Cardiac muscle cell (in vitro differentiated cells and primary cell): ENCODE results near the gene DOP1B. TPM values are rescaled to one million over a fixed set of nuclear protein-coding genes. Genes with fewer than 3 reads are reported as not detected.
A peak's percentile ranks its signal among the peaks of the same experiment; 100 is the strongest.

Experiments used
- DNase-seq, 2 donors: peaks; one replicate each; pipeline versions ENCODE4 v3.0.0 to v3.0.0-alpha.2; 2010 to 2017; ENCODE audit warnings: low read depth in 1 of 2, low spot score in 1 of 2
- H3K27ac ChIP-seq: fragments of 200-600 bp; sonication (generic); 2 replicates; pipeline ENCODE4 v1.5.1; 2016
- H3K27me3 ChIP-seq: fragments of 200-600 bp; sonication (generic); 2 replicates; pipeline ENCODE4 v1.6.0; 2016; ENCODE audit warnings: control low read depth
- H3K36me3 ChIP-seq: fragments of 200-600 bp; sonication (generic); 2 replicates; pipeline ENCODE4 v1.5.1; 2016; ENCODE audit warnings: control low read depth
- H3K4me1 ChIP-seq: fragments of 200-600 bp; sonication (generic); 2 replicates; pipeline ENCODE4 v1.8.1; 2017; ENCODE audit warnings: low read depth, mild to moderate bottlenecking, mixed run types
- H3K4me3 ChIP-seq: fragments of 200-600 bp; sonication (generic); 2 replicates; pipeline ENCODE4 v1.5.1; 2016; ENCODE audit warnings: mild to moderate bottlenecking
- H3K9me3 ChIP-seq: fragments of 200-600 bp; sonication (generic); 2 replicates; pipeline ENCODE4 v1.5.1; 2017; ENCODE audit warnings: low read depth, mild to moderate bottlenecking, control low read depth
- CTCF ChIP-seq: IDR thresholded peaks from 2 replicates; pipeline ENCODE4 v1.5.1; 2012; ENCODE audit warnings: low read depth, mild to moderate bottlenecking, low read length
- polyA plus RNA-seq: library from polyadenylated mRNA; unstranded; fragments of >200 nt; fragmentation: Nextera tagmentation; extraction: Ambion mirVana; gene quantifications from 2 replicates; pipeline ENCODE4 v1.2.1, GENCODE V29; 2016
- total RNA-seq: library from RNA; depleted of rRNA; stranded (reverse); fragments of >200 nt; gene quantifications from 2 replicates; pipeline ENCODE4 v1.2.3, GENCODE V29; 2016

Gene DOP1B
- total and polyA plus RNA-seq, 2 experiments from 2014 or later, result 3.3 to 6.9 TPM

GRCh38 chr21:36115138-36115730, 41.4 kb upstream of the DOP1B start:
- no peak for DNase-seq
- H3K36me3 ChIP-seq, result no peaks in the 10 kb centered on the region
- no peak overlapping the region for H3K27ac ChIP-seq
- no peaks in the 10 kb centered on the region for H3K9me3 ChIP-seq
- TF ChIP-seq CTCF, result no peak
- no peak overlapping the region for H3K4me3 ChIP-seq
- no peaks in the 10 kb centered on the region for H3K4me1 ChIP-seq
- H3K27me3 ChIP-seq, result no peaks in the 10 kb centered on the region

GRCh38 chr21:36117286-36117741, 39.3 kb upstream of the DOP1B start:
- Histone ChIP-seq H3K36me3 (no peaks in the 10 kb centered on the region), H3K4me1 (no peaks in the 10 kb centered on the region), H3K27me3 (no peaks in the 10 kb centered on the region), H3K4me3 (no peak overlapping the region), H3K27ac (no peak overlapping the region), H3K9me3 (no peaks in the 10 kb centered on the region)
- no peak for DNase-seq
- TF ChIP-seq CTCF, result no peak

GRCh38 chr21:36120304-36120888, 36.2 kb upstream of the DOP1B start:
- Histone ChIP-seq H3K27ac (no peak overlapping the region), H3K4me3 (no peak overlapping the region), H3K27me3 (no peaks in the 10 kb centered on the region), H3K36me3 (no peaks in the 10 kb centered on the region), H3K4me1 (no peaks in the 10 kb centered on the region), H3K9me3 (no peaks in the 10 kb centered on the region)
- peak in 1 of 2 donors; percentile 19 for DNase-seq
- no peak for TF ChIP-seq CTCF

GRCh38 chr21:36122977-36123376, 33.6 kb upstream of the DOP1B start:
- DNase-seq, result peak in 1 of 2 donors; percentile 22
- Histone ChIP-seq H3K27me3 (no peaks in the 10 kb centered on the region), H3K36me3 (no peaks in the 10 kb centered on the region), H3K9me3 (no peaks in the 10 kb centered on the region), H3K27ac (no peak overlapping the region), H3K4me3 (no peak overlapping the region), H3K4me1 (no peaks in the 10 kb centered on the region)
- TF ChIP-seq CTCF, result peak; percentile 47

GRCh38 chr21:36124395-36124794, 32.2 kb upstream of the DOP1B start:
- Histone ChIP-seq H3K9me3 (no peaks in the 10 kb centered on the region), H3K36me3 (no peaks in the 10 kb centered on the region), H3K4me3 (no peak overlapping the region), H3K4me1 (no peaks in the 10 kb centered on the region), H3K27ac (no peak overlapping the region), H3K27me3 (no peaks in the 10 kb centered on the region)
- no peak for DNase-seq
- TF ChIP-seq CTCF, result no peak
